HG02798 (cell line): ENCODE data around the gene CERK.

Source experiments
- ATAC-seq: cut with Tn5 transposase; IDR thresholded peaks from one replicate; pipeline ENCODE4 v1.9.1; 2021; ENCODE audit warnings: mild to moderate bottlenecking; ENCODE audit not compliant: unreplicated experiment, poor library complexity

CERK gene

DNA sequence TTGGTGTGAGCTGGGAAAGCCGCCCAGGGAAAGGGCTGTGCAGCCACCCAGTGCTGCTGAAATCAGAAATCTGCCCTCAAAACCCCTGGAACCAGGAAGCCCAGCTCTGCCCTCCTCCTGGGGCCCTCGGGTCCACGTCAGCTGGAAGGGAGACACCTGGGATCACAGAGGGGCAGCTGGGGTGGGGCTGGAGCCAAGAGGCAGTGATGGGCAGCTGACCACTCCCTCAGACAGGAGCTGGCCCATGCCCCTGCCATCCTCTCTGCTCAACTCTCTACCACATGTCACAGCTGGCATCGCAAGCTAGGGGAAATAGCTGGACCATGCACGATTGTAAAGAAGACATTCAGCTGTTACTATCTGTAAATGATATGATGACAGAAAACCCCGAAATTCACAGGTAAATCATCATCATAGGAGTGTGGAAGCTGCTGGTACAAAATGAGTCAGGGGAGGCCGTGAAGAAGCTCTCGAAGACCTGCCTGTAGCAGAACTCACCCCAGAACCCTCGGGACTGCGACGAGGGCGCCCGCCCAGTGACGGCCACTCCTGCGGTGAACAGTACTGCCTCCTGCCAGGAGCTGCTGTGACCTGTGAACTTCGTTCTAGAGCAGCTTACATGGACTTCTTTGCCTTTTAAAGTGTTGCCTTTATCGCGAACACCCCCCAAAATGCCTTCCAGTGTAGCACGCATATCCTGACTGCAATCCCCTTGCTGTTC is 55.9 kb downstream of the CERK start:
- ATAC-seq, result no peak

DNA sequence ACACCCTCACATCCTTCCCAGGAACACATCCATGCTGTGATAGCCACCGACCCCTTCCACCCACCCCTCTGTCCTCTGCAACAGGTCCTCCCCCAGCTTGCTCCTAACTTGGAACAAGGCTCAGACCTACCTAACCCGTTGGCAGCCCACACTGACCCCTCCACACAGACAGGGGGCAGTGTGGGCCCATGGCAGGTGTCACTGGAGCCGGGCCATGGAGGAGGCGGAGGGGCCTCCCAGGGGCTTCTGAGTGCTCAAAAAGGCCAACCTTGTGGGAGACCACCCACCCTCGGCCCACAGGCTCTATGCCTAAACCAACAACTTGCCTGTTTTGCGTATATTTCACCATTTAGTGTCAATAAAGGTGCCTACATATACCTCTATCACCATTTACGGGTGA is 57.0 kb downstream of the CERK start:
- no peak for ATAC-seq

DNA sequence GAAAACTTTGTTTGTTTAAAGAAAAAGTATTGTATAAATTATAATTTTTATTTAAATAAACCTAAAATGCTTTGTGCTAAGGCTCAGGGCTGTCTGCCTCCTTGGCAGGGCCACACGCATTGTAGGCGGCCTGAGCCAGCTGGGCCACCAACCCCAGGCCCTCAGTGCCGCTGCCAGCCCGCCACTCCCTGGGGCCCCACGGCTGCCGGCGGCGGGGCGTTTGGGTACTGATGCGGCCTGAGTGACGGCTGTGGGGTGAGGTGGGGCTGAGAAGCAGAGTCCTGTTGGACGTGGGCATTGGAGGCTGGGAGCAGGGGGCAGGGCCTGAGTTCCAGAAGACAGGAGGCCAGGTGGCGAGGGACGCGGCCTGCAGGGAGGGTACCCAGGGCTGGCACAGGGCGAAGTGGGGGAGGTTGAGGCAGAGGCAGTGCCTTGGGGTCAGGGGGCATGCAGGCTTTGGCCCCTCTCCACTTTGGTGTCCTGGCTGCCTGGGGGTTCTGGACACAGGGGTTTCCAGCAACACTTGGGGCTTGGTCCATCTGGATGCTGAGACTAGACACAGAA is 58.3 kb downstream of the CERK start:
- ATAC-seq, result no peak

DNA sequence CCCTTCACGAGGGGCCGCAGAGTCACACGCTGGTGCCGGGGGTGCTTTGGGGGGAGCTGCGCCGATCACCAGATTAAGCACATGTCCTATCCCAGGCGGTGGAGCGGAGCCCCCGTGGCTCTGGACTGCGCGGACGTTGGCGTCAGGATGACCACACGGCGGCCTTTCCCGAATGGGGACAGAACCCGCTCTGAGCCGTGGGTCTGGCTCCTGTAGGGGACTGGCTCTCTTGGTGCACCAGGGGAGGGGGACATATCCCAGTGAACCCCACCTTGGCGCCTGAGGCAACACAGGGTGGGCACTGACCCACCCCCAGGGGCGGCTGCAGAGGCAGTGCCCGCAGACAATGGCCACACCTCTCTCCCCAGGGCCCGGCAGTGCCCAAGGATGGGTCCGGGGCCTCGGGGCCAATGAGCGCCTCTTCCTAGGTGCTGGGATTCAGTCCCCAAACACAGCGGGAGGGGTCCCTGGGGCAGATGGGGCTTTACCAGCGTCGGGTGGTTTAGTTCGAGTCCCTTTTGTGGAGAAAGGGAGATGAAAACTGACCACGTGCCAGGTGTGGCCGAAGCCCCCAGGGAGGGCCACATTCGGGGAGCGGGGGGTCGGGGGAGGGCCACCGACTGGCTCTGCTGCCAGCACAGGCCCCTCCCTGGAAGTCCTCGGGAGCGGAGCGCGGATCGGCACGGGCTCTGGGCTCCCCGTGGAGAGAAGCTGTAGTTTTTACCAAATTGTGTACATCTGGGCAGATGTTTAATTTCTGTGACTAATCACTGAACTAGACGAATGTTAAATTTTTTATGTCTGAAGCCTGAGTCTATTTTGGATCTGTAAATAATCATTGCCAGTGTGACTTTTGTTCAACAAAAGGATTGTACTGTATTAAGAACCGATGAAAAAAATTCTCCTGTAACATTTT is 59.0 kb downstream of the CERK start:
- no peak for ATAC-seq

GRCh38 chr22:46678003-46678657 is 59.9 kb downstream of the CERK start:
- ATAC-seq, result no peak

GRCh38 chr22:46677323-46678002 is 60.6 kb downstream of the CERK start:
- no peak for ATAC-seq

DNA sequence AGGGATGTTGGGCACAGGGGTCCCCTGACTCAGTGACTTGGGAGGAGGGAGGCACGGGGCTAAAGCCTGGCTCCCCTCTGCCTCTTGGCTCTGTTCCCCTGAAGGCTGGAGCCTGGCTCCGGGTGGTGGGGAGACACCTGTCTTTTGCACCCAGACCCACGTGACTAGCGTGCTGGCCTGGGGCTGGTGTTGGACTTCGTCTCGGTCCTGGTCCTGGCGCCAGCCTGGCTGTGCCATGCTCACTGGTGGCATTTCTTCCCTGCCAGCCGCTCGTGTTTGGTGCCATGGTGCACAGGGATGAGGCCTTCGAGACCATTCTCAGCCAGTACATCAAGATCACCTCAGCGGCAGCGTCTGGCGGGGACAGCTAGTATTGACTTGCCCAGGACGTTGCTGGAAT is 61.2 kb downstream of the CERK start:
- ATAC-seq, result no peak

GRCh38 chr22:46676479-46676878 is 61.6 kb downstream of the CERK start:
- no peak for ATAC-seq

DNA sequence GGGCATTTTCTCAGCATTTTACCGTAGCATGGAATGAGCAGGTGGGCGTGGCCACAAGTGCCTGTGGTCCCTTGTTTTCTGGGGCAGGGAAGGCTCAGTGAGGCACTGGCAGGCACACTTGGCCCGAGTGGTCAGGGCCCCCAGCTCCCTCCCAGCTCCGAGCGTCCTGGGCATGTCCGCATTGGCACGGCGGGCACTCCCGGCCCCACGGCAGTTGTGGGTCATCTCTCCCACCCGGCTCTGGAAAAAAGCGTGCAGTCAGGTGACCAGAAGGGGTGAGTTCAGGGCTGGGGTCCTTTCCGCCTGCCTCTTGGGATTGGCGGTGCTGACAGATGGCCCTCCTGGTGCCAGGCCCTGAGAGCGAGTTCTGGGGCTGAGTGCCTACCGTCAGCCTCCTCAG is 62.1 kb downstream of the CERK start:
- no peak for ATAC-seq

DNA sequence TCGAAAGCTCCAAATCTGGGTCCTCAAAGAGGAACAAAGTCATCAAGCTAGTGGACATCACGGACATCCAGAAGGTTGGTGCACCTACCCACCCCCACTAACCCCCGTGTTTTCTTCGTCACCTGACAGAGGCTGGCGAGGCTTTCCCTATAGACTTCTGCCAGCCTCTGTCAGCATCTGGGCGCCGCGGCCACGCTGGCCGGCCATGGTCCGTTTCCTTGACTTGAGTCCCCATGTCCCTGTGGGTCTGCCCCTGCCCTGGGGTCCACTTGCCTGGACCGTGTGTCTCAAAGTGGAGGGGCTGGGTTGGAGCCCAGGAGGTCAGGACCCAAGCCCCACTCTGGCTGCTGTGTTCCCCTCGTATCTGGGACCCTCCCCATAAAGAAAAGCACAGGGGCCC is 62.6 kb downstream of the CERK start:
- no peak for ATAC-seq

- no peak for ATAC-seq
Measured at GRCh38 chr22:46674906-46675305, 63.1 kb downstream of the CERK start.

DNA sequence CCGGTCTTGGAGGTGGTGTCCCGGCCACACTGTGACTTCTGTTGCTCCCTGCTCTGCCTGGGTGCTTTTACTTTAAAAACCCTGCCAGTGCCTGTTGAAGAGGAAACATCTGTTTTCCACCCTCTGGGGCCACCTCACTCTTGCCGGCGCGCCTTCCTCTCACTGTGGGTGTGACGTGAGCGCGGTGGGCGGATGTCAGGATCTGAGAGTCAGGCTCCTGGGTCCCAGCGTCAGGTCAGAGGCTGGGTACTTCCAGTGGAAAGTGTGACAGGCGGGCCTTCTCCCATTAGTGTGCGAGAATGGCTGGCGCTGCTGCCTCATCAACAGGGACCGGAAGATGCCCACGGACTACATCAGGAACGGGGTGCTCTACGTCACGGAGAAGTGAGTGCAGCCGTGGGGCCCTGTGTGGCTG is 63.7 kb downstream of the CERK start:
- ATAC-seq, result no peak

DNA sequence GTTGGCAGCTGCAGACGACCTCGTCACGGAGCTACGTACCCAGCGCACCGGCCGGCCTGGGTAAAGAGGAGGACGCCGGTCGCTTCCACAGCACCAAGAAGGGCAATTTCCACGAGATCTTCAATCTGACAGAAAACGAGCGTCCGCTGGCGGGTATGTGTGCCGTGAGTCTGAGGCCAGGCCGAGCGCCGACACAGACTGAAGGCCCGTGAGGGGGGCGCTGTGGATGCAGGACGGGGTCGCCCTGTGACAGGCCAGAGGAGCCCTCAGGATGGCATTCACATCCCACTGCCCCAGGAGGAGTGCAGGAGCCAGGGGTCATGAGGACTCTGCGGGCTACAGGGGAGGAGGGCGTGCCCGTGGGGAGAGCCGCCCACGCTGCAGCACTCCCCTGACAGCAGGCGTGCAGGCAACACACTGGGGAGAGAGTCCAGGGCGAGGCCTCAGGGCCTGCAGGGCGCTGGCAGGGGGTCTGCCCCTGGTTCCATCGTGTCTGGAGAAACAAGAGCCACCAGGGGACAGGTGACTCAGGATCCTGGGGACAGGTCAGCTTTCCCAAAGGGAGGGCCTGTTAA is 64.3 kb downstream of the CERK start:
- no peak for ATAC-seq

DNA sequence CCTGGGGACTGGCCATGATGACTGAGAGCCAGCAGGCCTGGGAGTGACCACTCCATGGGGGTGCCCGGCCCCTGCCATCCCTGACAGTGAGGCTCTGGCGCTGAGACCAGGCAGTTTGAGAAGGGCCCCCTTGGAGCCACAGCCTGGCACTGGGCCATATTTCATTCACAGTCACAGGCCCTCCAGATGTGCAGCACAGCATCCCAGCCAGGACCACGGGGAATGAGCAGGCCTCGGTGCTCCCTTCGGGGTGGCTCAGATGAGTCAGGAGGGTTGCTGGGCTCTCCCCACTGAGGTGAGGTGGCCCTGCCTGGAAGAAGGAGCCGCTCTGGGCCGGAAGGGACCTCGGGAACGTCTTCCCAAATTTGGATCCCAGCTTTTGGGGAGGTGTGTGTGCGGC is 64.8 kb downstream of the CERK start:
- ATAC-seq, result no peak

DNA sequence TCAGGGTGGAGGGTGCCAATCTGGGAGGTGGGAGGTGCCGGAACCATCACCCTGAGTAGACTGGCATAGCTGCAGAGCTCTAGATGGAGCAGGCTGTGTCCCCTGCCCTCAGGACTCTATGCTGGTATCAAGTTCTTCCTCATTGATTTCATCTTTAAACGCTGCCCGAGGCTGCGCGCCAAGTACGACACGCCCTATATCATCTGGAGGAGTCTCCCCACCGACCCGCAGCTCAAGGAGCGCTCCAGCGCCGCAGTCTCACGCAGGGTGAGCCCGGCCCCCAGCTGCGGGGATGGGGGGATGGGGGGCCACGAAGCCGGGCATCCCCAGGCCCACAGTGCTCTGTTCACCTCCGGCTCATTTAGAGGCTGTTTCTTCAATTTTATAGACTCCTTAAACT is 65.3 kb downstream of the CERK start:
- no peak for ATAC-seq

- no peak for ATAC-seq
Measured at GRCh38 chr22:46671824-46672432, 66.1 kb downstream of the CERK start.

DNA sequence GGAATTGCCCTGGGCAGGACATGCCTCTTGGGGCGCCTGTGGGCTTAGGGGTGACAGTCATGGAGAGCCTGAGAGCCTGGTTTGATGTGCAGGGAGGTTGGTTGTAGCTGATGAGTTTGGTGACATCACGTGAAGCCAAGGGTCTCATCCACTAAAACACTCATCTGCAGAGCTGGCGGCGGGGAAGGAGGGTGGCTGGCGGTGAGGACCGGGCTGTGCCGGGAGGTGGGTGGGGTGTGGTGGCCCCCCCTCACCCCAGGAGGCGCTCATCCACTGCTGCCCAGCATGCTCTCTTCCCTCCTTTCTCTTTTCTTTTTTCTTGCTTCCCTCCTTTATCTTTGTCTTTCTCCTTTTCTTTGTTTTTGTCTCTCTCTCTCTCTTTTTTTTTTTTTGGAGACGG is 68.9 kb downstream of the CERK start:
- no peak for ATAC-seq

DNA sequence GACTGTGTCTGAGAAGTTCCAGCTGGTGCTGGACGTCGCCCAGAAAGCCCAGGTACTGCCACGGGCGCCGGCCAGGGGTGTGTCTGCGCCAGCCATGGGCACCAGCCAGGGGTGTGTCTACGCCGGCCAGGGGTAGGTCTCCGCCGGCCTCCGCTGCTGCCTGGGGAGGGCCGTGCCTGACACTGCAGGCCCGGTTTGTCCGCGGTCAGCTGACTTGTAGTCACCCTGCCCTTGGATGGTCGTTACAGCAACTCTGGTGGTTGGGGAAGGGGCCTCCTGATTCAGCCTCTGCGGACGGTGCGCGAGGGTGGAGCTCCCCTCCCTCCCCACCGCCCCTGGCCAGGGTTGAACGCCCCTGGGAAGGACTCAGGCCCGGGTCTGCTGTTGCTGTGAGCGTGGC is 69.9 kb downstream of the CERK start:
- ATAC-seq, result no peak

GRCh38 chr22:46667245-46667623 is 70.8 kb downstream of the CERK start:
- no peak for ATAC-seq
